ENCODE results near the gene ZCCHC14. TPM values are rescaled to one million over a fixed set of nuclear protein-coding genes. Genes with fewer than 3 reads are reported as not detected.
A peak's percentile ranks its signal among the peaks of the same experiment; 100 is the strongest.

ZCCHC14 gene
- total RNA-seq, 1 donor: 8.2 TPM

DNA sequence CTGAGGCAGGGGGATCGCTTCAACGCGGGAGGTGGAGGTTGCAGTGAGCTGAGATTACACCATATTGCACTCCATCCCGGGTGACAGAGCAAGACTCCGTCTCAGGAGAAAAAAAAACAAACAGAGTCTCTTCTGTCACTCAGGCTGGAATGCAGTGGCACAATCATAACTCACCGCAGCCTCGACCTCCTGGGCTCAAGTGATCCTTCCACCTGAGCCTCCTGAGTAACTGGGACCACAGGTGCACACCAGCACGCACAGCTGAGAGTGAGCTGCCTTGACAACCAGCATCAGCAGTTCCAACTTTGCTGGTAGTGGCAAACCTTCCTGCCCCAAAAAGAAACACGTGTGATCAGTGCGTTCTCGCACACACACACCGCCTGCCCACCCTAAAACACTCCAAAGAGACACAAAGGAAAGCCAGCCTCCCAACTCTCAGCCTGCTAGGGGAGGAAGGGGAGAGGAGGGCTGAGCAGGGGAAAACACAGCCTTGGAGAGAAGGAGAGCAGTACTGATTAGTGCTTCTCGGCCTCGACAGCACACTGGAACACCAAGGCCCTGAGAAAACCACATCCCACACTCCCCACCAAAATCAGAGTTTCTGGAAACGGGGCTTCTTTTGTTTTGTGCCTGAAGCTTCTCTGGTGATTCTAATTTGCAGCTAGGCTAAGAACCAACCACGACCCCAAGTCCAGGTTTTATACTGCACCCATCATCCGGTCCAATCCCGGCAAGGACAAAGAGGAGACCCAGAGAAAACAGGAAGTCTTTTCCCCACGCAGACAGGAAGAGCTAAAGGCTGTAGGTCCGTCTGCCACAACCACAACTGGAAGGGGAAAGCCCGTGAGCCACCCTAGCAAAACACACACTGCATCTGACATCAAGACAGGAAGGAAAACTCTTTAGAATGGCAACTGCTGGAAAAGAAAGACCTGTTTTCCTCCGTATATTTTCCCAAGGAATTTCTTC is 28.8 kb downstream of the ZCCHC14 start:
- TF ChIP-seq, protein P1, sequence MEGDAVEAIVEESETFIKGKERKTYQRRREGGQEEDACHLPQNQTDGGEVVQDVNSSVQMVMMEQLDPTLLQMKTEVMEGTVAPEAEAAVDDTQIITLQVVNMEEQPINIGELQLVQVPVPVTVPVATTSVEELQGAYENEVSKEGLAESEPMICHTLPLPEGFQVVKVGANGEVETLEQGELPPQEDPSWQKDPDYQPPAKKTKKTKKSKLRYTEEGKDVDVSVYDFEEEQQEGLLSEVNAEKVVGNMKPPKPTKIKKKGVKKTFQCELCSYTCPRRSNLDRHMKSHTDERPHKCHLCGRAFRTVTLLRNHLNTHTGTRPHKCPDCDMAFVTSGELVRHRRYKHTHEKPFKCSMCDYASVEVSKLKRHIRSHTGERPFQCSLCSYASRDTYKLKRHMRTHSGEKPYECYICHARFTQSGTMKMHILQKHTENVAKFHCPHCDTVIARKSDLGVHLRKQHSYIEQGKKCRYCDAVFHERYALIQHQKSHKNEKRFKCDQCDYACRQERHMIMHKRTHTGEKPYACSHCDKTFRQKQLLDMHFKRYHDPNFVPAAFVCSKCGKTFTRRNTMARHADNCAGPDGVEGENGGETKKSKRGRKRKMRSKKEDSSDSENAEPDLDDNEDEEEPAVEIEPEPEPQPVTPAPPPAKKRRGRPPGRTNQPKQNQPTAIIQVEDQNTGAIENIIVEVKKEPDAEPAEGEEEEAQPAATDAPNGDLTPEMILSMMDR (IDR thresholded peaks at IDR 0.05; ENCODE audit: insufficient read depth, low read depth, low read length): no peak
- H3K4me3 ChIP-seq (ENCODE audit: low read depth, low read length): peak overlapping the region; percentile 41
- no peak for DNase-seq (ENCODE audit: low read depth)

DNA sequence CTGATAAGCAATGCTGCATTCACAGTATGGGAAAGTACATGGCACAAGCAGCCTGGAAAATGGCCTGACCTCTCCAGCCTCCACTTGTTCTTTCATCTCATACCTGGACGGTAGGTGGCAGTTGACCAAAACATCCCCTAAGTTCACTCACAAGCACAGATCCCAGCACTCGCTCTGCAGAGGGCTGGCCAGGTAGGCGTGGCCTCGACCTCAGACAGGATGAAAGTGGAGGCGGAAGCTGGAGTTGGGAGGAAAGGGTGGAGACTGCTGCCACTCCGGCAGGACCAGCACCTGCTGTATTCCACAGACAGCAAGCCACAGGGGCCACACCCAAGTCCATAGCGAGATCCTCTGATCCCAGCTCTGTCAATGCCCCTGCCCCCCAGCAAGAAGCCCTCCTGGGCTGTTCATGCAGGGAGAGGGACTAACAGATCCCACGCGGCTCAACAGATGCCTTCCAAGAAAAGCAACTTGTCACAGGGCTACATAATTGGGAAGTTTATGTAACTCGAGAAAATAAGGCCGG is 31.3 kb downstream of the ZCCHC14 start:
- peak; percentile 55 for DNase-seq (ENCODE audit: low read depth)
- TF ChIP-seq, protein P1 (IDR thresholded peaks at IDR 0.05; ENCODE audit: insufficient read depth, low read depth, low read length): no peak
- H3K4me3 ChIP-seq (ENCODE audit: low read depth, low read length): no peak overlapping the region

DNA sequence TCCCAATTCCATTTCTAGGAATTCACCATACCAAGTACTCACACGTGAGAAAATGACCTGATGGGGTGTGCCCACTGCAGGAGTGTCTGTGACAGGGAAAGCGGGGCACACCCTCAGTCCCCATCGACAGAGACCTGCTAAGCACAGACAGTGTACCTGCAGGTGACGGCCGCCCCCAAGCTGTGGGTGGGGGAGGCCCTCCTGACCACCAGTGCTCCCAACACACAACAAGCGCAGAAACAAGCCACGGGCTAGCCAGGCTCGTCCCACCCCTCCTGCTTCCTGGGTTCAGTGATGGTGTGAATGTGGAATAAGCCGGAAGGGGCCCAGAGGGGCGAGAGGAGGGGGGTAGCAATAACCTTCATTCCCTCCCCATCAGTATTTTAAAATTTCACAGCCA is 31.9 kb downstream of the ZCCHC14 start:
- no peak overlapping the region for H3K4me3 ChIP-seq (ENCODE audit: low read depth, low read length)
- TF ChIP-seq, protein P1 (IDR thresholded peaks at IDR 0.05; ENCODE audit: insufficient read depth, low read depth, low read length): no peak
- DNase-seq (ENCODE audit: low read depth): no peak

DNA sequence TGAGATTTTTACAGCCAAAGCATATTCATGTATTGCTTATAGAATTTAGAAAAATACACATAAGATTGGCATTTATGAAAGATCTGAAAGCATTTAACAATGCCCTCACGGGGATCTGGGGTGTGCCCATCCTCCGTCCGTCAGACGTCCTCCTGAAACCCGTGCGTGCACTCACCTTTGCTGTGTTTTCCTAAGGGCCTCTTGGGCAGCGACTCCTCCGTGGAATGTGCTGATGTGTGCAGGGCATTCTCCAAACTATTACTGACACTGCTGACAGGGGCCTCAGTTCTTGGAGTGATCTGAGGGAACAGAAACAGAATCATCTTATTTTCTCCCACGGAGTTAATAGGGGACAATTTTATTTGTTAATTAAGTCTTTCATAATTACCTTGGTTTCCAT is 33.0 kb downstream of the ZCCHC14 start:
- DNase-seq (ENCODE audit: low read depth): no peak
- H3K4me3 ChIP-seq (ENCODE audit: low read depth, low read length): no peak overlapping the region
- TF ChIP-seq, protein P1 (IDR thresholded peaks at IDR 0.05; ENCODE audit: insufficient read depth, low read depth, low read length): no peak

DNA sequence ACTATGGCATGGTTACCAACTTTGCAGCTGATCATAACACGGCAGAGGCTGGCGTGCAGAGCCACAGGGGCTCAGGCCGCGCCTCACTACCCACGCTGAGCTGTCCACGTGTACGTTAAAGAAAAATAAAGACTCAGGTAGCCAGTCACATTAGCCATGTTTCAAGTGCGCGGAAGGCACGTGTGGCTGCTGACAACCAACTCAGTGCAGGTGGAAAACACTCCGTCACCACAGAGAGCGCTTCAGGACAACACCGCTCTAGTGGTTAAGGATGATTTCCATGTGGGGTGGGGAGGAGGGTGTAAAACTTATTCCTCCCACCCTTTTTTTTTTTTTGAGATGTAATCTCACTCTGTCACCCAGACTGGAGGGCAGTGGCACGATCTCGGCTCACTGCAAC is 33.8 kb downstream of the ZCCHC14 start:
- no peak for DNase-seq (ENCODE audit: low read depth)
- TF ChIP-seq, protein P1 (IDR thresholded peaks at IDR 0.05; ENCODE audit: insufficient read depth, low read depth, low read length): no peak
- no peak overlapping the region for H3K4me3 ChIP-seq (ENCODE audit: low read depth, low read length)

DNA sequence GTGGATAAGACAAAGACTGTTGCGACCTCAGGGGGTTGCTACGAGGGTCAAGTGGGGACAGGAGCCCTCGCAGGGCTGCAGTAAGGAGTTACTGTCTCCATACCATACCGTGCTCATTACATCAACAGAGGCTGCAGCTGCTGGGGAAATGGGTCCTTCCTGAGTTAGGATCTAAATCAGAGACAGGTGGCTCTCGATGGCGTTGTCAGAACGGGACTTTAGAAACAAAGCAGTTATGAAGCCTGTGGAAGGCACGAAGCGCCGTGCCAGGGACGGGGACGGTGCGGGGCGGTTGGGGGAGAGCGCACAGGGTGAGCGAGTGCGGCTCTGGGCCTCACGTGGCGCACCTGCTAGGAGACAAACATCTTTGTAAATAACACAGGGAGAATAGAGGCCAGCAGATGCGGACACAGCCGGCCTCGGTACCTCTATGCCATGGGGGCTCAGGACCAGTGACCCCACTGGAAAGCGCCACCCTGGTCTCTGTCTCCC is 34.4 kb downstream of the ZCCHC14 start:
- no peak overlapping the region for H3K4me3 ChIP-seq (ENCODE audit: low read depth, low read length)
- DNase-seq (ENCODE audit: low read depth): no peak
- TF ChIP-seq, protein P1 (IDR thresholded peaks at IDR 0.05; ENCODE audit: insufficient read depth, low read depth, low read length): no peak

Measured in fibroblast of villous mesenchyme (primary cell).